OCI-LY1 (cell line): ENCODE results near the gene FBXW12.

ENCODE experiments used
- H2AFZ ChIP-seq: fragments of 200-600 bp; sonication (generic), shearing (Covaris generic); 2 replicates; pipeline ENCODE4 v1.6.0; 2014; ENCODE audit warnings: antibody characterized with exemption, mild to moderate bottlenecking, low read length
- H3F3A ChIP-seq: fragments of 200-600 bp; sonication (generic), shearing (Covaris generic); 2 replicates; pipeline ENCODE4 v1.6.0; 2014; ENCODE audit warnings: mild to moderate bottlenecking, antibody characterized with exemption, low read length, moderate library complexity; ENCODE audit not compliant: insufficient read depth
- H3K27ac ChIP-seq: fragments of 200-600 bp; sonication (generic); 2 replicates; pipeline ENCODE4 v1.5.1; 2014; ENCODE audit warnings: low read length, mixed run types, mild to moderate bottlenecking, low read depth; ENCODE audit not compliant: poor library complexity, severe bottlenecking
- H3K27me3 ChIP-seq: fragments of 200-600 bp; sonication (generic); 2 replicates; pipeline ENCODE4 v1.6.0; 2014; ENCODE audit warnings: antibody characterized with exemption, mild to moderate bottlenecking, low read length, moderate library complexity; ENCODE audit not compliant: insufficient read depth
- H3K36me3 ChIP-seq: fragments of 200-600 bp; sonication (generic); 2 replicates; pipeline ENCODE4 v1.6.1; 2014; ENCODE audit warnings: mild to moderate bottlenecking, antibody characterized with exemption, low read length, moderate library complexity, mixed read lengths; ENCODE audit not compliant: insufficient read depth
- H3K4me1 ChIP-seq: fragments of 200-600 bp; sonication (generic); 2 replicates; pipeline ENCODE4 v1.5.1; 2014; ENCODE audit warnings: mild to moderate bottlenecking, low read length, moderate library complexity; ENCODE audit not compliant: insufficient read depth, severe bottlenecking
- H3K4me2 ChIP-seq: fragments of 200-600 bp; sonication (generic), shearing (Covaris generic); 2 replicates; pipeline ENCODE4 v1.6.1; 2014; ENCODE audit warnings: low read length
- H3K4me3 ChIP-seq: fragments of 200-600 bp; sonication (generic); 2 replicates; pipeline ENCODE4 v1.5.1; 2014; ENCODE audit warnings: low read length, low read depth, mild to moderate bottlenecking, mixed read lengths; ENCODE audit not compliant: poor library complexity, severe bottlenecking
- H3K79me2 ChIP-seq: fragments of 200-600 bp; shearing (Covaris generic); 2 replicates; pipeline ENCODE4 v1.6.1; 2016; ENCODE audit warnings: mixed run types, low read length, mixed read lengths; ENCODE audit not compliant: insufficient read depth
- H3K9ac ChIP-seq: fragments of 200-600 bp; sonication (generic), shearing (Covaris generic); 2 replicates; pipeline ENCODE4 v1.6.1; 2014; ENCODE audit warnings: mild to moderate bottlenecking, low read length, mixed read lengths
- H3K9me2 ChIP-seq: fragments of 200-600 bp; sonication (generic), shearing (Covaris generic); 2 replicates; pipeline ENCODE4 v1.6.1; 2014; ENCODE audit warnings: low read depth, mild to moderate bottlenecking, low read length, mixed read lengths
- H3K9me3 ChIP-seq: fragments of 200-600 bp; shearing (Covaris generic); 2 replicates; pipeline ENCODE4 v1.6.1; 2014; ENCODE audit warnings: low read length, mixed read lengths
- H4K20me1 ChIP-seq: fragments of 200-600 bp; sonication (generic), shearing (Covaris generic); 2 replicates; pipeline ENCODE4 v1.6.0; 2016; ENCODE audit warnings: mild to moderate bottlenecking, low read length; ENCODE audit not compliant: insufficient read depth
- EZH2 ChIP-seq: fragments of 200-600 bp; sonication (generic), shearing (Covaris generic); IDR thresholded peaks from 2 replicates; pipeline ENCODE4 v1.8.0; 2017; ENCODE audit warnings: borderline replicate concordance, mixed run types, mild to moderate bottlenecking, antibody characterized with exemption, low read length, moderate library complexity, mixed read lengths
- TF ChIP-seq, protein P1 (sequence below): fragments of 200-600 bp; sonication (generic), shearing (Covaris generic); IDR thresholded peaks from 2 replicates; pipeline ENCODE4 v1.5.1; 2017; ENCODE audit warnings: mild to moderate bottlenecking, antibody characterized with exemption, low read length, moderate library complexity, mixed read lengths

The FBXW12 gene

DNA sequence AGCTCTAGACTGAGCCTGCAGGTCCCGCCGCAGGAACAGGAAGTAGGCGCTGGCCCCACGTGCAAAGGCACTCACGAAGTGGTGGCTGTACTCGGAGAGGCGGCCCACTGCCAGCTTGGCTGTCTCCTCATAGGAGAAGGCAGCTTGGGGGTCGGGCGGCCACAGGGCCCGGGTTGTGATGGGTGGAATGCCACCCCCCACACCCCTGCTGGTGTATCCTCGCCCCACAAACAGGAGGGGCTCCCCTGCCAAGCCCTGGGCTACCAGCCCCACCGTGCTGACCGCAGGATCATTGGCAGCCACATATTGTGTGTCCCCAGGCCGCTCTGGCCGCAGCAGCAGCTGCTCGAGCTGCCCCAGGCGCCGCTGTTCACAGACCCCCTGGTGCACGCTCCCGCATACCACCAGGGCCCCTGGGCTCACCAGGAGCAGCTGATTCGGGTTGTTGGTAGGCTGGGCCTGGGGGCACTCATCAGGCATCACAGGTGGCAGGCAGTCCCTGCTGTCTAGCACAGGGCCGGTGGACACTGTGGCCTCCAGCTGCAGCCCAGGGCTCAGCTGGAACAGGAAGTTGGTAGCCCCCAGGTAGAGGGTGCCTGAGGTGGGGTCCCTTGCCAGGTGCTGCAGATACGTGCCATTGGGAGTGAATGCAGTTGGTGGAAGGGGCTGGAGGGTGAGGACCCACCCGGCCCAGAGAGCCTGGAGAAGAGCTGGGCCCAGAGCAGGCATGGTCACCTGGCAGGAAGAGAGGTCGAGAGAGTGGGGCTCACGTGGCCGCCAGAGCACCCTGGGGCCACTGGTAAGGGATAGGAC lies 52.1 kb downstream of the FBXW12 start:
- TF ChIP-seq EZH2: no peak
- TF ChIP-seq, protein P1, sequence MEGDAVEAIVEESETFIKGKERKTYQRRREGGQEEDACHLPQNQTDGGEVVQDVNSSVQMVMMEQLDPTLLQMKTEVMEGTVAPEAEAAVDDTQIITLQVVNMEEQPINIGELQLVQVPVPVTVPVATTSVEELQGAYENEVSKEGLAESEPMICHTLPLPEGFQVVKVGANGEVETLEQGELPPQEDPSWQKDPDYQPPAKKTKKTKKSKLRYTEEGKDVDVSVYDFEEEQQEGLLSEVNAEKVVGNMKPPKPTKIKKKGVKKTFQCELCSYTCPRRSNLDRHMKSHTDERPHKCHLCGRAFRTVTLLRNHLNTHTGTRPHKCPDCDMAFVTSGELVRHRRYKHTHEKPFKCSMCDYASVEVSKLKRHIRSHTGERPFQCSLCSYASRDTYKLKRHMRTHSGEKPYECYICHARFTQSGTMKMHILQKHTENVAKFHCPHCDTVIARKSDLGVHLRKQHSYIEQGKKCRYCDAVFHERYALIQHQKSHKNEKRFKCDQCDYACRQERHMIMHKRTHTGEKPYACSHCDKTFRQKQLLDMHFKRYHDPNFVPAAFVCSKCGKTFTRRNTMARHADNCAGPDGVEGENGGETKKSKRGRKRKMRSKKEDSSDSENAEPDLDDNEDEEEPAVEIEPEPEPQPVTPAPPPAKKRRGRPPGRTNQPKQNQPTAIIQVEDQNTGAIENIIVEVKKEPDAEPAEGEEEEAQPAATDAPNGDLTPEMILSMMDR: no peak
- H2AFZ ChIP-seq: no peak overlapping the region
- no peak overlapping the region for H3K4me2 ChIP-seq
- H3K36me3 ChIP-seq: no peaks in the 10 kb centered on the region
- no peaks in the 10 kb centered on the region for H4K20me1 ChIP-seq
- no peaks in the 10 kb centered on the region for H3K9me2 ChIP-seq
- H3F3A ChIP-seq: no peaks in the 10 kb centered on the region
- H3K79me2 ChIP-seq: no peaks in the 10 kb centered on the region
- no peak overlapping the region for H3K4me3 ChIP-seq
- no peak overlapping the region for H3K27ac ChIP-seq
- no peaks in the 10 kb centered on the region for H3K9me3 ChIP-seq
- H3K4me1 ChIP-seq: peaks cover 4% of the 10 kb centered on the region
- H3K27me3 ChIP-seq: no peaks in the 10 kb centered on the region; the same call in 1 of the 2 replicates
- H3K9ac ChIP-seq: no peak overlapping the region

DNA sequence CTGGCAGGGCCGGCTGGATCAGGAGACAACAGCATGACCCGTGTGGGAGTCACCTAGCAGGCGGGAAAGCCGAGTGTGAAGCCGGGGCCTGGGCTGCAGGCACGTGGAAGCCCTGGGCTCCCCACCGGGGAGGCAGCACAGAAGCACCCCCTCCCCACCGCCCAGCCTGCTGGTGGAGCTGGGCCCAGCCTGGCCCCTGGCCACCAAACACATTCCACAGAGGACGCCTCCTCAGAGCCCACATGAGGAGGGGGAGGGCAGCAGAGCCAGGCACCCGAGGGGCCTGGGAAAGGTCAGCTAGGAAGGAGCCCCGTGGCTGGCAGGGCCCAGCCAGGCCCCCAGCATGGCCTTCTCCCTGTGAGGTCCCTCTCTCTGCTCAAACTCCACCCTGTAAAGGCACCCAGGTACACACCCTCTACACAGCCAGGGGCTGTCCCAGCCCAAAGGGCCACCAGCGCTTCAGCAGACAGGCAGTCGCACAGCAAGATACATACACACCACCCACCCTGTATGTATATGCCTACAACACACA lies 53.3 kb downstream of the FBXW12 start:
- Histone ChIP-seq H3K27me3 (no peaks in the 10 kb centered on the region; the same call in 1 of the 2 replicates), H2AFZ (no peak overlapping the region), H3K9ac (no peak overlapping the region), H3K4me3 (no peak overlapping the region), H3K4me2 (no peak overlapping the region), H3K27ac (no peak overlapping the region), H3F3A (no peaks in the 10 kb centered on the region), H3K36me3 (no peaks in the 10 kb centered on the region), H3K4me1 (peaks cover 11% of the 10 kb centered on the region), H3K9me3 (no peaks in the 10 kb centered on the region), H3K79me2 (no peaks in the 10 kb centered on the region), H4K20me1 (no peaks in the 10 kb centered on the region), H3K9me2 (no peaks in the 10 kb centered on the region)
- TF ChIP-seq, protein P1: no peak
- TF ChIP-seq EZH2: no peak

GRCh38 chr3:48426401-48426909 lies 54.4 kb downstream of the FBXW12 start:
- Histone ChIP-seq H4K20me1 (no peaks in the 10 kb centered on the region), H3K4me2 (no peak overlapping the region), H2AFZ (no peak overlapping the region), H3K9me3 (no peaks in the 10 kb centered on the region), H3K4me1 (peaks cover 11% of the 10 kb centered on the region), H3K36me3 (peaks cover 9% of the 10 kb centered on the region), H3F3A (no peaks in the 10 kb centered on the region), H3K9ac (no peak overlapping the region), H3K27ac (no peak overlapping the region), H3K4me3 (no peak overlapping the region), H3K9me2 (no peaks in the 10 kb centered on the region), H3K79me2 (no peaks in the 10 kb centered on the region), H3K27me3 (no peaks in the 10 kb centered on the region; the same call in 1 of the 2 replicates)
- TF ChIP-seq EZH2: no peak
